Stimulated activated CD8-positive, alpha-beta memory T cell treated with anti-CD3 and anti-CD28 coated beads, Interleukin-7, amount 100 ng/mL, for 1 hour (primary cell): ENCODE measurements around the gene FBXO8.
"Not testable (repeated sequence)": the region's sequence is repeated elsewhere in the genome, so short reads cannot be mapped to it uniquely, and the experiment has no call there.

Experiments
- DNase-seq, 2 donors: peaks; one replicate each; pipeline ENCODE4 v3.0.0-alpha.2; 2020; ENCODE audit warnings: low read depth in 2 of 2

FBXO8 gene, protein sequence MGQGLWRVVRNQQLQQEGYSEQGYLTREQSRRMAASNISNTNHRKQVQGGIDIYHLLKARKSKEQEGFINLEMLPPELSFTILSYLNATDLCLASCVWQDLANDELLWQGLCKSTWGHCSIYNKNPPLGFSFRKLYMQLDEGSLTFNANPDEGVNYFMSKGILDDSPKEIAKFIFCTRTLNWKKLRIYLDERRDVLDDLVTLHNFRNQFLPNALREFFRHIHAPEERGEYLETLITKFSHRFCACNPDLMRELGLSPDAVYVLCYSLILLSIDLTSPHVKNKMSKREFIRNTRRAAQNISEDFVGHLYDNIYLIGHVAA

DNA sequence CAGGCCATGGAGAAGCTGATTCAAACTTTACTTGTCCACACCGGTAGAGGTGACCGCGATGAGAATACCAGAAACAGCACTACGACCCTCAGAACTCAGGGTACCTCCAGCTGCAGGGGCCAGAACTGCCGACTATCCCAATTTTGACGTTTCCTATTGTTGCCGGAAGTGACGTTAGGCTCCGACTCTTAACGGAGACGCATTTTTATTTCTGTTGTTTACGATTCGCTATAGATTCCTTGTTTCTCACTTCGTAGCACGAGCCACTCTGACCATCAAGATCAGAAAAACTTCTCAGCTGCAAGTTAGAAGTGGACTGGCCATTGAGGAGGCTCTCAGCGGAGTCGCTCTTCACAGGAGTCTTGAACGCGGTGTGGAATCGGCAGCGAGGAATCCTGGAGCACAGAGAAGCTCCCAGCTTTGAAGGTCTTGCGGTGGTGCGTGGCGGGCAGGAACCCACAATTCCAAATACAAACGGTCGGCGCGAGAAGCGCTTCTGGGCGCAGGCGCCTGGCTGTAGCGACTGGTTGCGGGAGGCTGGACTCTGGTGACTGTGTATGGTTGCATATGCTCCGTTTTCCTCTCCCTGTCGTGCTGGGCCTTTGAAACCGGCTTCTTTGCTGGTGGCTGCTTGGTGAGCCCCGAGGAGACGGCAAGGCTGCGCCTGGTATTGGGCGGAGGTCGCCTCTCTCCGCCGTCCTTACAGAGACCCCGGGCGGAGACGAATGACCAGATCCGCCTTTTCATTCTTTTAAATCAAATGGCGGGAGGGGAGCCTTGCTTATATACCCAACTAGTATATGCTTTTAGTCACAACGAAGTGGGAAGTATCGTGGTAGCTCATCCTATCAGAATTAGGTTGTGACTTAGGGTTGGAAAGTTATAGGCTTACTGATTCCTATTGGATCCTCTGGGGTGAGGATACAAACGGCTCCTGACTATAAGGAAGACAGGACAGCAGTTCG is at the start of gene FBXO8, which contains the start of gene CEP44:
Gene FBXO8, minus strand, starts transcription at position 161 of the 965 bp plus-strand sequence. CDS start 20,575 bp downstream, outside the sequence.
Gene CEP44, plus strand, starts transcription at position 405 of the 965 bp plus-strand sequence. CDS start 15,211 bp downstream, outside the sequence.
- DNase-seq = peak; percentile 28 to 35

DNA sequence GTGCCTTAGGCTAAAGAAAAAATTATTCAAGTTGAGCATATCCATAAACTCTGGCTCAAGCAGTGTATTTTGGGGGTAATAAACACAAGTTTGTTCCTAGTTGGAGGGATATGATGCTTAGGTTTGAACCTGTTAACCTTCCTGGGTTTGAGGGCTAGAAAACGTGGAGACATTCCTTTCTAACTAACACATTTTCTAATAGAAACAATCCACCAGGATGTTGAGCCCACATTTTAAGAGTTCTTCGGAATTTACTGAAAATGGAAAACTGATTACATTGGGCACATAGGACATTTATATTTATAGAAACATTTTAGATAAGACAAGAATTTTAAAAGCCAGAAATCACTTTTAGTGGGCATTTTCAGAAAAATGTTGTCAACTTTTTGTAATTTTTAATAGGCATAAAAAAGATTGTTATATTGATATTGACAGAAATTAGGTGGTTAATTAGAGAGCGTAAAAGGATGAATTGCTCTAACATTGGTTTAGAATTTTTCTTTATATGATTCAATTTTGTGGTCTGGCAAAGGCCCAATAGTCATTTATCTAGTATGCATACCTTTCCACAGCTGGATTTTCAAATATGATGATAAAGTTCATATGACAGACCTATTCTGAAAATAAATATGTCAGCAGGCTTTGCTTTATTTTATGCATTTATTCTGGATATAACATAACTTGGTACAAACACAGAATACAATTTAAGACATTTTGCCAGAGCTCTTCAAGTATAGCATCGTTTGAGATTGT is 49.5 kb upstream of the FBXO8 start:
- DNase-seq = no peak

- DNase-seq = no peak
Observed at GRCh38 chr4:174324725-174325124, 41.3 kb upstream of the FBXO8 start.

DNA sequence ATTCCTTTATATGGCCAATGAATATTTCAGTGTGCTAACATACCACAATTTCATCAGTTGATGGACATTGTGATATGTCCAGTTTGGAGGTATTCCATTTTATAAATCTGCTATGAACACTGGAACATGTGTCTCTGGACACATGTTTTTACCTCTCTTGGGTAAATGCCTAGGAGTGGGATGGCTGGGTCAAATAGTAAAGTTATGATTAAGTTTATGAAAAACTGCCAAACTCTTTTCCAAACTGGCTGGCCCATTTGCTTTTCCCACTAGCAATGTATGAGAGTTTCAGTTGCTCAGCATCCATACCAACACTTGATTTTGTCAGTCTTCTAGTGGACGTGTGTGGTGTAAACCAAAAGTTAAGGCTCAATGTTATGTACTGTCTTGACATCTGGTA is 40.8 kb upstream of the FBXO8 start:
- no peak for DNase-seq

DNA sequence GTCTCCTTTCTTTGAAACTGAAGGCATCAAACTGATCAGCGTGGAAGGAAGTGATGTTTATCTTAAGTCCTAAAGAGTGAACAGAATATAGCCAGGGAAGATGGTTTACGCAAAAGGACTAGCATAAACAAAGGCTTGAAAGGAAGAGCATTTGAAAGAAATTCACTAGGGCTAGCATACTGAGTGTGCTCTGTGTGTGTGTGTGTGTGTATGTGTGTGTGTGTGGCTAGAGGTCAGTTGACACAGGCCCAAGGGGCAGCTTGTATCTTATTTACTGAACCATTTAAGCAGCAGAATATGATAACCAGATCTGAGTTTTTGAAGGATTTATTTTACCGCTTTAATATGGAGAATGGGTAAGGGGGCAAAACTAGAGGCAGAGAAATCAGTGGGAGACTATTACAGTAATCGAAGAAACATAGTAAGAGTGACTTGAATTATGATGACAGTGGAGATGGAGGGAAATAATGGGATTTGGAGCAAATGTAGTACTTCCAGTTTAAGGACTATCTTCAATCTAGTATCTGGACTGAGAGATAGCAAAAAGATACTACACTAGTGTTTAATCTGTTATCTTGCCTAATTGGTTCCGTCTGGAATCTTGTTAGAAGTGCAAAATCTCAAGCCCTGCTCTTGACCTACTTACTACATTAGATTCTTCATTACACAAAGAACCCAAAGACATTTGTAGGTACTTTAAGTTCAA is 37.2 kb upstream of the FBXO8 start:
- no peak for DNase-seq

- no peak for DNase-seq
Observed at GRCh38 chr4:174318829-174319764, 35.6 kb upstream of the FBXO8 start.

DNA sequence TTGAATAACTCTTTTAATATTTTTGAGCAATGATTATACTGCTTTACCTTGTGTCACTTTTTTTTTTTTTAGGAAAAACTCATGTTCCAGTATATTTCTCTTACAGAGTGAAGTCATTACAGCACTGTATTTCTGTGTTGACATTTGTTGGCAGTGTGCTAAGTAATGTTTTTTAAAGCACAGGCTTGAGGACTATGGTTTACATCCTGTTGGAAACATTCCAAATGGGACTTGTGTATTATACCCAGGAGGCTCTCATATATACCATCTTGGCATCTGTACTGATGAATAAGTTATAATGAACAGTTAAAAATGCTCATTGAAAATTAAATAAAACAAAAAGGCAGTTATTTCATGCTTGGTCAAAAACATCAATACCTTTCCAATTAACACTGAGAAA is 34.1 kb upstream of the FBXO8 start:
- DNase-seq = no peak

DNA sequence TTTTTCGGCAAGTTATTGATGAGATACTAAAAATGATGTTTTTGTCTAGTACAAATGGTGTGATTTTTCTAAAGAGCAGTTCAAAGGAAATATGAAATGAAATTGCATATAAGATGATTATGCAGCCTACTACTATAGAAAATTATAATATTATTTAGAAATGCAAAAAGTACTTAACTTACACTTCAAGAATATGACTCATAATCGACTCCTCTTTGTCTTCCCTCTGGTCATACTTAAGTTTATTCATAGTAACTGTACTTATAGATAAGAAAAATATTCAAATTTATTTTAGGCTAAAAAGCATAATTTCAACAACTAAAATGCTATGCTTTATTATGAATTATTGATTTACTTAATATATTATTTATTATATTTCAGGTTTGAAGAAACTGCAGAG is 33.5 kb upstream of the FBXO8 start:
- no peak for DNase-seq

DNA sequence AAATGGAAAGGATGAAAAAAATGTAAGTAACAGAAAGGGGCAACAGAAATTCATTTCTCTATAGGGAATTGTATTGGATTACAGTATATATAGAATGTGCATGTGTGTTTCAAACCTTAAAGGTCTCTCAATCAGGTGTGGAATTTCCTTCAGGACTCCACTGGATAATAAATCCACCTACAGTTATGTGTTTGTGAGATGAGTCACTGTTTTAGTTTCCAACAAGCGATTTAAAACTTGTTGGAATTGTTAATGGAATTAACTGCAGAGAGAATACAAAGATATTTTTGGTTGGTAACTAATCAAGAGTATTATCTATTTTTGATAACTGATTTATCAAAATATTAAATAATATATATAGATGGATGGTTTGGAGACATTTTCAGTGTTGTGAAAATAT is 33.1 kb upstream of the FBXO8 start:
- DNase-seq = no peak

DNA sequence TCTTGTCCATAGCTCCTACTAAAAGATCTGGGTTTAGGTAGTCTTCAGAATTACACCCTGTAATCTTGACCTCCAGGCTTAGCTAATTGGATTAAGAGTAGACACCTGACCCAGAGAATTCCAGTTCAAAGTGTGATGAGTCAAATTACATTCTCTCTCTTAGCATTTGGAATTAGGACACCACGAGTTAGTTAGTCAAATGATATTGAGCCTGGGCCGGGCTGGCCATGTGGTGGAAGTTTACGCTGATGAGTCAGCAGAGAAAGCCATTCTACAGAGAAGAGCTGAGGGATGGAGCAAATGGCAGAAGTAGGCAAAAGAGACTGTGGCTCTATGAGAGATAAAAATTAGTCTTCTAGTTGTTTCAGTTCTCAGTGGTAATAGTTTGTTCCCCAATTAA is 31.3 kb upstream of the FBXO8 start:
- no peak for DNase-seq

GRCh38 chr4:174314274-174314673 is 30.8 kb upstream of the FBXO8 start:
- DNase-seq = no peak

GRCh38 chr4:174312993-174313392 is 29.5 kb upstream of the FBXO8 start:
- DNase-seq = no peak

DNA sequence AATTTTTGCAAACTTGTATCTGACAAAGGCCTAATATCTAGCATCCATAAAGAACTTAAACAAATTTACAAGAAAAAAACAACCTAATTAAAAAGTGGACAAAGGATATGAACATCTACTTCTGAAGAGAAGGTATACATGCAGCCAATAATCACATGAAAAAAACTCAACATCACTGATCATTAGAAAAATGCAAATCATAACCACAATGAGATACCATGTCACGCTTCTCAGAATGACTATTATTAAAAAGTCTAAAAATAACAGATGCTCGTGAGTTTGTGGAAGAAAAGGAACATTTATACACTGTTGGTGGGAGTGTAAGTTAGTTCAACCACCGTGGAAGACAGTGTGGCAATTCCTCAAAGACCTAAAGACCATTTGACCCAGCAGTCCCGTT is 24.2 kb upstream of the FBXO8 start:
- DNase-seq = no peak

DNA sequence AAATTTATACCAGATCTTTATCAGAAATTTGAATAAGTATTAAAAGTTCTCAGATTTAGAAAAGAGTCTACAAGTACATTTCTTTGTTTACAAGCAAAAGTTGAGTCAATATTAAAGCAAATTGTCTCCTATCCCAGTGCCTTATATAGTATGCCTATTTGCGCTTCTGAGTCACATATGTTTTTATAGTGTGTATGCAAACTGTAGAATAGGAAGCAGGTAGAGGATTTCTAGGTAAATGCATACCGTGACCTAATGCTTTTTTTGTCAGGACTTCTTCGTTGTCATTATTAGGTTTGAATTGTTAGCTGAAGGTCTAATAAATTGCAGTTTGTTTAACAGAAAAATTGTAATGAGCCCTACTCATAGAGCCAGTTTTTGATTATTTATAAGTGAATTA is 22.5 kb upstream of the FBXO8 start:
- DNase-seq = no peak

DNA sequence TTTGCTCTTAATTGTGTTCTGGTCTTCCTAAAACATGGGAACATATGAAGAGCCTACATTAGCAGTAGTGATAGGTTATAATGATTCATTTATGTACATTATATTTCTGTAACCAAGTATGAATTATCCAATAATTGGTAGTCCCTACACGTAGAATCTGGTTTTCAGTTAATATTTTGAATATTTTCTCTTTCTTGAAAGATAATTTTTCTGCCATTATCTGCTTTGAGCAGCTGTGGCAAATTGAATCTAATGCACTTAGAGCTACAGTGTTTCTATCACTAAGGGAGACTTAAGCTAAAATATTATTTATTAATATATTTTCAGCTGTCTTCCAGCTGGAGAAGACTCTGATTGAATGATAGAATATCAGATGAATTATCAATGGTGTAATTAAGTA is 21.2 kb upstream of the FBXO8 start:
- no peak for DNase-seq

DNA sequence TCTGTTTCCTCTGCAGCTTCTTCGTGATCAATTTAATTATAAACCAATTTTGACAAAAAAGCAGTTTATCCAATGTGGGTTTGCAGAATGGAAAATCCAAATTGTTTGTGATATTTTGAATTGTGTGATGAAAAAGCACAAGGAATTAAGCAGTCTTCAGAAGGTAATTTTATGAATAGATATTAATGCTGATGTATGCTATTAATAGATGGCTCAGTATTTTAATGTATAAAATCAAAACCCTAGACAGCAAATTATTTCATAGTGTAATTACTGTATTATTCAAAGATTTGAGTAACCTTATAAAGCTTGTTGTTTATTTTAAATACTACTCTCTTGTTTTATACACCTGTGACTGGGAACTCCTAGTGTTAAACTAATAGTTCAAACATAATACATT is 20.2 kb upstream of the FBXO8 start:
- no peak for DNase-seq

DNA sequence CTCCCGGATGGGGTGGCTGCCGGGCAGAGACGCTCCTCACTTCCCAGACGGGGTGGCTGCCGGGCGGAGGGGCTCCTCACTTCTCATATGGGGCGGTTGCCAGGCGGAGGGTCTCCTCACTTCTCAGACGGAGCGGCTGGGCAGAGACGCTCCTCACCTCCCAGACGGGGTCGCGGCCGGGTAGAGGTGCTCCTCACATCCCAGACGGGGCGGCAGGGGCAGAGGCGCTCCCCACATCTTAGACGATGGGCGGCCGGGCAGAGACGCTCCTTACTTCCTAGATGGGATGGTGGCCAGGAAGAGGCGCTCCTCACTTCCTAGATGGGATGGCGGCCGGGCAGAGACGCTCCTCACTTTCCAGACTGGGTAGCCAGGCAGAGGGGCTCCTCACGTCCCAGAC is 11.7 kb upstream of the FBXO8 start:
- not testable (repeated sequence) for DNase-seq

DNA sequence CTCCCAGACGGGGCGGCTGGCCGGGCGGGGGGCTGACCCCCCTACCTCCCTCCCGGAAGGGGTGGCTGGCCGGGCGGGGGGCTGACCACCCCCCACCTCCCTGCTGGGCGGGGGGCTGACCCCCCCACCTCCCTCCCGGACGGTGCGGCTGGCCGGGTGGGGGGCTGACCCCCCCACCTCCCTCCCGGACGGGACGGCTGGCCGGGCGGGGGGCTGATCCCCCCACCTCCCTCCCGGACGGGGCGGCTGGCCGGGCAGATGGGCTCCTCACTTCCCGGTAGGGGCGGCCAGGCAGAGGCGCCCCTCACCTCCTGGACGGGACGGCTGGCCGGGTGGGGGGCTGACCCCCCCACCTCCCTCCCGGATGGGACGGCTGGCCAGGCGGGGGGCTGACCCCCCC is 11.2 kb upstream of the FBXO8 start:
- not testable (repeated sequence) for DNase-seq

DNA sequence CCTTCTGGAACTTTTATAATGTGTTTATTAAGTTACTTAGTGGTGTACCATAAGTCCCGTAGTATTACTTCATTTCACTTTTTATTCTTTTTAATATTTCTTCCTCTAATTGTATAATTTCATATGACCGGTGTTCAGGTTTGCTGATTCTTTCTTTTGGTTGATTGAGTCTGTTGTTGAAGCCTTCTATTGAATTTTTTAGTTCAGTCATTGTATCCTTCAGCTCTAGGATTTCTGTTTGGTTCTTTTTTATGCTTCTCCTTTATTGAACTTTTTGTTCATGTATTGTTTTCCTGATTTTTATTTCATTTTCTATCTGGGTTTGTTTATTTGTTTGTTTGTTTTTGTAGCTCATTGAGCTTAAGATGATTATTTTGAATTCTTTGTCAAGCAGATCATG is 9.0 kb upstream of the FBXO8 start:
- DNase-seq = no peak

DNA sequence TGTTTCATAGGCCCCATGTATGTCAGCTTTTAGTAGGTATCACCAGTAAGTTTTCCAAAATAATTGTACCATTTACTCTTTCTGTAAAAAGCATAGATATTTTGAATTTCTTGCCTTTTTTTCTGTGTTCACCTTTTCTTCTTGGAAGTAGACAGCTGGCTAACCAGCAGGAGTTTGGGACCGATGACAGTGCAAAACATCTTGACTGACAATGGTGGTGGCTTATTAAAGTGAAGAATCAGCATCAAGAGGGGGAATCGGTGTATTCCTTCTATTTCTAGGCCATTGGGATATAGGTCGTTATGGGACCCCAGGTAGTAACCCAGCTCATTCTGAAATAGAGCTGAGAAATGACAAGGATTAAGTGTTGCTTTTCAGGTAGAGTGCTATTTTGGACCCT is 3.4 kb upstream of the FBXO8 start:
- DNase-seq = no peak
